CD14-positive monocyte (primary cell): Measurements from ENCODE around the gene SPTBN2. TPM values are rescaled to one million over a fixed set of nuclear protein-coding genes. Genes with fewer than 3 reads are reported as not detected.

ENCODE experiments used
- DNase-seq, 3 donors: peaks; one replicate each; pipeline ENCODE4 v3.0.0-alpha.2; 2011 to 2022
- H2AFZ ChIP-seq: 2 replicates; pipeline ENCODE4 v1.6.0; 2012; ENCODE audit warnings: mild to moderate bottlenecking, low read depth, low read length, inconsistent platforms; ENCODE audit not compliant: insufficient read depth, poor library complexity, severe bottlenecking
- H3K27ac ChIP-seq, 2 donors: 1 replicate in 1 of 2; 2 replicates in 1 of 2; pipeline ENCODE4 v1.5.1; 2012 to 2013; ENCODE audit warnings: low read length in 2 of 2, control low read depth in 1 of 2, inconsistent platforms in 1 of 2, low read depth in 1 of 2, mild to moderate bottlenecking in 1 of 2
- H3K27me3 ChIP-seq, 2 donors: one replicate each; pipeline versions ENCODE4 v1.6.0 to v1.6.1; 2011 to 2013; ENCODE audit warnings: low read length in 2 of 2; ENCODE audit not compliant: control insufficient read depth in 2 of 2, insufficient read depth in 2 of 2
- H3K36me3 ChIP-seq, 2 donors: replicated peaks in 1 of 2; 1 replicate in 1 of 2; 2 replicates in 1 of 2; pipeline versions ENCODE4 v1.5.1 to v1.6.1; 2012 to 2013; ENCODE audit warnings: low read length in 2 of 2, control low read depth in 1 of 2, inconsistent platforms in 1 of 2, mild to moderate bottlenecking in 1 of 2; ENCODE audit not compliant: insufficient read depth in 2 of 2, control insufficient read depth in 1 of 2
- H3K4me1 ChIP-seq, 2 donors: 1 replicate in 1 of 2; 2 replicates in 1 of 2; pipeline versions ENCODE4 v1.5.1 to v1.6.1; 2012 to 2013; ENCODE audit warnings: low read length in 2 of 2, control low read depth in 1 of 2, inconsistent platforms in 1 of 2, mild to moderate bottlenecking in 1 of 2, moderate library complexity in 1 of 2; ENCODE audit not compliant: insufficient read depth in 2 of 2, control insufficient read depth in 1 of 2
- H3K4me2 ChIP-seq: replicated peaks from 2 replicates; pipeline ENCODE3; 2012; ENCODE audit warnings: low read length, moderate library complexity, mild to moderate bottlenecking; ENCODE audit not compliant: poor library complexity, severe bottlenecking; ENCODE audit errors: extremely low read depth
- H3K4me3 ChIP-seq, 3 experiments: fragments of 200-600 bp in 1 of 3; sonication (generic) in 1 of 3; replicated peaks in 1 of 3; 1 replicate in 2 of 3; 2 replicates in 1 of 3; pipeline ENCODE4 v1.5.1; 2011 to 2013; ENCODE audit warnings: low read length in 3 of 3, mild to moderate bottlenecking in 3 of 3, control low read depth in 2 of 3, low read depth in 2 of 3, inconsistent platforms in 1 of 3, moderate library complexity in 1 of 3
- H3K79me2 ChIP-seq: 2 replicates; pipeline ENCODE4 v1.6.0; 2012; ENCODE audit warnings: mild to moderate bottlenecking, control low read depth, inconsistent platforms, low read length, moderate library complexity; ENCODE audit not compliant: insufficient read depth
- H3K9ac ChIP-seq: 2 replicates; pipeline ENCODE4 v1.6.0; 2017; ENCODE audit warnings: low read length, mild to moderate bottlenecking; ENCODE audit not compliant: insufficient read depth, poor library complexity, severe bottlenecking
- H3K9me3 ChIP-seq, 2 donors: replicated peaks in 1 of 2; 1 replicate in 1 of 2; 2 replicates in 1 of 2; pipeline versions ENCODE4 v1.5.1 to v1.6.1; 2012 to 2013; ENCODE audit warnings: low read length in 2 of 2, control low read depth in 1 of 2; ENCODE audit not compliant: control insufficient read depth in 1 of 2, insufficient read depth in 1 of 2
- H4K20me1 ChIP-seq: 2 replicates; pipeline ENCODE4 v1.6.0; 2012; ENCODE audit warnings: mild to moderate bottlenecking, low read length, control low read depth, moderate library complexity; ENCODE audit not compliant: insufficient read depth
- H3K27ac Mint-ChIP-seq, 7 donors: one replicate each; pipeline ENCODE4 v1.8.0; 2020; ENCODE audit warnings: mild to moderate bottlenecking in 7 of 7, mixed read lengths in 7 of 7, moderate library complexity in 6 of 7, inconsistent platforms in 2 of 7
- H3K27me3 Mint-ChIP-seq, 3 donors: one replicate each; pipeline ENCODE4 v1.8.0; 2021 to 2022; ENCODE audit warnings: low read depth in 3 of 3, mild to moderate bottlenecking in 3 of 3, mixed read lengths in 3 of 3, moderate library complexity in 3 of 3, inconsistent platforms in 1 of 3
- H3K36me3 Mint-ChIP-seq, 2 donors: one replicate each; pipeline ENCODE4 v1.8.0; 2020; ENCODE audit warnings: mixed read lengths in 2 of 2, inconsistent platforms in 1 of 2, mild to moderate bottlenecking in 1 of 2
- H3K4me1 Mint-ChIP-seq: one replicate; pipeline ENCODE4 v1.8.0; 2020; ENCODE audit warnings: mild to moderate bottlenecking, mixed read lengths
- H3K4me3 Mint-ChIP-seq, 2 donors: one replicate each; pipeline ENCODE4 v1.8.0; 2020; ENCODE audit warnings: mild to moderate bottlenecking in 2 of 2, mixed read lengths in 2 of 2, moderate library complexity in 1 of 2
- H3K9me3 Mint-ChIP-seq, 7 donors: one replicate each; pipeline ENCODE4 v1.8.0; 2020 to 2022; ENCODE audit warnings: mixed read lengths in 7 of 7, mild to moderate bottlenecking in 6 of 7, moderate library complexity in 6 of 7, inconsistent platforms in 2 of 7
- CTCF ChIP-seq: fragments of 200-600 bp; IDR thresholded peaks from one replicate; pipeline ENCODE4 v1.8.0; 2022; ENCODE audit warnings: antibody characterized with exemption, mild to moderate bottlenecking
- WGBS: methylation state at CpG from one replicate; pipeline ENCODE4 v1.1.5; 2013; ENCODE audit warnings: missing lambda C conversion rate; ENCODE audit not compliant: insufficient coverage; 5-methylcytosine and 5-hydroxymethylcytosine counted together
- intact Hi-C, 2 donors: fragments of 100-400 bp; cut with micrococcal nuclease; formaldehyde crosslinking; loops; one replicate each; pipeline versions ENCODE4 v1.15.0 to v1.15.1; 2023
- polyA plus RNA-seq, 3 donors: library from polyadenylated mRNA; depleted of rRNA in 1 of 3; unstranded in 2 of 3; stranded (reverse) in 1 of 3; fragments of 300-500 nt in 2 of 3; fragments of >200 nt in 1 of 3; fragmentation: Illumina TruSeq in 2 of 3; gene quantifications; 1 replicate in 2 of 3; 2 replicates in 1 of 3; pipeline ENCODE4 v1.2.3, GENCODE V29; 2012 to 2021

The SPTBN2 gene
- polyA plus RNA-seq, 3 donors: not detected

GRCh38 chr11:66723693-66724092, 5.3 kb downstream of the SPTBN2 start:
- Mint-ChIP-seq H3K27ac (no peak overlapping the region), H3K9me3 (peaks cover 0 to 13% (median 10%) of the 10 kb centered on the region in 7 donors), H3K4me3 (no peak overlapping the region), H3K4me1 (peaks cover 9% of the 10 kb centered on the region), H3K36me3 (peaks cover 3 to 4% of the 10 kb centered on the region in 2 donors), H3K27me3 (peaks cover 46 to 52% (median 51%) of the 10 kb centered on the region in 3 donors)
- Histone ChIP-seq H3K27me3 (peaks cover 37 to 45% of the 10 kb centered on the region in 2 donors), H2AFZ (no peak overlapping the region), H3K4me3 (no peak overlapping the region), H4K20me1 (no peaks in the 10 kb centered on the region), H3K9me3 (peaks cover 0 to 21% of the 10 kb centered on the region in 2 donors), H3K9ac (no peak overlapping the region), H3K4me2 (no peak overlapping the region), H3K27ac (no peak overlapping the region), H3K4me1 (peaks cover 6 to 10% of the 10 kb centered on the region in 2 donors), H3K36me3 (no peaks in the 10 kb centered on the region), H3K79me2 (no peaks in the 10 kb centered on the region)
- intact Hi-C loops: no loop called here
- 94% methylated on average over 5 of the region's 5 CpGs for WGBS
- TF ChIP-seq CTCF: no peak
- no peak for DNase-seq

DNA sequence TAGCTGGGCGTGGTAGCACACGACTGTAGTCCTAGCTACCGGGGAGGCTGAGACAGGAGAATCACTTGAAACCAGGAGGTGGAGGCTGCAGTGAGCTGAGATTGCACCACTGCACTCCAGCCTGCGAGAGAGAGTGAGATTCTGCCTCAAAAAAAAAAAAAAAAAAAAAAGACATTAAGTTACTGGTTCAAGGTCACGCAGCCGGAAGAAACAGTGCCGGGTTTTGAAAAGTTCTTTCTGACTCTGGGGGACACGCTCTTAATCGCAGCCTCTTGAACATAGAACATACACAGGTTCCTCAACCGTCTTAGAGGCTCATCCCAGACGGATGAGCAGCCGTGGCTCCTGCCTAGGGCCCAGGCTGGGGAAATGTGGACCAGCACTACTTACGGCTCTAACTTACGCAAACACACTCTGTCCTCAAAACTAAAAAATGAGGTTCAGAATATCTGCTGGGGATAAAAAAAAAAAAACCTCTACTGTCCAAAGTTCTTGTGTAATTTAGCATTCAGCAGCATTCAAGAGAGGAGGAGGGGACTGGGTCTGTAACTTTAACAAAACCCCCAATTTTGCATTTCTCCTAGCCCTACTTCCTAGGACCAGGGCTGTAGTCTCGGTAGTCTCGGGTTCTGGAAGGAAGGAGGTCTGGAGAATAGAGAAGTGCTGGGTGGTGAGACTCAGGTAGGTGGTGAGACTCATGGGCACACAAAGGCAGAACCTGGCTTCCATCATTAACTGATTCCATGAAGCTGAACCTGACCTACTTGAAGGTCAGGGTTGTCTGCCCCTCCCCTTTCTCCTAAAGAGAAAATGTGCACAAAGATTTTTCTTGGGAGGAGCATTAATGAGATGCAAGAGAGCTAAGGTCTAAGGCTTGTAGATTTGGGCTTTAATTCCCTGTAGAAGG, 6.0 kb downstream of the SPTBN2 start:
- 90% methylated on average over 8 of the region's 16 CpGs for WGBS
- no peaks in the 10 kb centered on the region for H4K20me1 ChIP-seq
- Mint-ChIP-seq H3K4me1 (peaks cover 9% of the 10 kb centered on the region), H3K36me3 (peaks cover 0 to 2% of the 10 kb centered on the region in 2 donors), H3K27me3 (peaks cover 44 to 50% (median 49%) of the 10 kb centered on the region in 3 donors), H3K9me3 (peaks cover 0 to 11% (median 7%) of the 10 kb centered on the region in 7 donors), H3K27ac (peak overlapping the region in 1 of 7 donors; percentile 19), H3K4me3 (no peak overlapping the region)
- no peak for TF ChIP-seq CTCF
- peaks cover 0 to 20% of the 10 kb centered on the region in 2 donors for H3K9me3 ChIP-seq
- H3K4me3 ChIP-seq: no peak overlapping the region
- no peak overlapping the region for H3K9ac ChIP-seq
- no peaks in the 10 kb centered on the region for H3K36me3 ChIP-seq
- H3K27ac ChIP-seq: no peak overlapping the region
- H3K79me2 ChIP-seq: no peaks in the 10 kb centered on the region
- intact Hi-C loops: no loop called here
- no peak for DNase-seq
- no peak overlapping the region for H2AFZ ChIP-seq
- peaks cover 33 to 41% of the 10 kb centered on the region in 2 donors for H3K27me3 ChIP-seq
- H3K4me2 ChIP-seq: no peak overlapping the region
- peaks cover 6 to 10% of the 10 kb centered on the region in 2 donors for H3K4me1 ChIP-seq
